Stomach (tissue), 9 donors: ENCODE results near the gene RASSF4. TPM values are rescaled to one million over a fixed set of nuclear protein-coding genes. Genes with fewer than 3 reads are reported as not detected.

Source experiments
- DNase-seq, 2 donors: peaks; one replicate each; pipeline versions ENCODE4 v3.0.0 to v3.0.0-alpha.2; 2013 to 2019
- H3K27ac ChIP-seq, 5 donors: fragments of 200-600 bp in 4 of 5; sonication (generic) in 4 of 5; one replicate each; pipeline ENCODE4 v1.5.1; 2013 to 2019; ENCODE audit warnings: mild to moderate bottlenecking in 1 of 5, moderate library complexity in 1 of 5
- H3K27me3 ChIP-seq, 3 donors: fragments of 200-600 bp; sonication (generic); one replicate each; pipeline ENCODE4 v1.5.1; 2017 to 2019; ENCODE audit warnings: mixed run types in 1 of 3
- H3K36me3 ChIP-seq, 4 donors: fragments of 200-600 bp; sonication (generic); 1 replicate in 3 of 4; 2 replicates in 1 of 4; pipeline ENCODE4 v1.5.1; 2016 to 2019
- H3K4me1 ChIP-seq, 4 donors: fragments of 200-600 bp; sonication (generic); one replicate each; pipeline ENCODE4 v1.5.1; 2016 to 2019
- H3K4me3 ChIP-seq, 4 donors: fragments of 200-600 bp; sonication (generic) in 3 of 4; one replicate each; pipeline ENCODE4 v1.5.1; 2016 to 2019; ENCODE audit warnings: mild to moderate bottlenecking in 1 of 4
- H3K9me3 ChIP-seq, 4 donors: fragments of 200-600 bp; sonication (generic); one replicate each; pipeline ENCODE4 v1.5.1; 2016 to 2019
- EP300 ChIP-seq: sonication (generic); formaldehyde crosslinking; IDR thresholded peaks from one replicate; pipeline ENCODE4 v1.6.1; 2017; ENCODE audit warnings: antibody characterized with exemption
- POLR2A ChIP-seq, 4 donors: fragments of 450-650 bp; IDR thresholded peaks; one replicate each; pipeline ENCODE4 v1.6.1; 2016; ENCODE audit warnings: antibody characterized with exemption in 4 of 4, control low read depth in 2 of 4, mild to moderate bottlenecking in 1 of 4, moderate library complexity in 1 of 4
- POLR2AphosphoS5 ChIP-seq, 3 donors: sonication (generic); formaldehyde crosslinking; IDR thresholded peaks; one replicate each; pipeline ENCODE4 v1.6.1; 2016; ENCODE audit warnings: antibody characterized with exemption in 3 of 3
- WGBS, 5 donors: extraction: QIAGEN DNeasy Blood & Tissue Kit in 3 of 5; methylation state at CpG; one replicate each; pipeline versions ENCODE4 v1.1.5 to v1.1.7; 2013 to 2018; 5-methylcytosine and 5-hydroxymethylcytosine counted together
- intact Hi-C: fragments of 100-400 bp; cut with DNase I; formaldehyde crosslinking; loops from one replicate; pipeline ENCODE4 v1.15.1; 2023; ENCODE audit warnings: low total_unique reads
- polyA plus RNA-seq, 3 donors: library from polyadenylated mRNA; stranded (reverse); fragments of 200-250 nt; gene quantifications; one replicate each; pipeline ENCODE4 v1.2.3, GENCODE V29; 2013
- total RNA-seq, 5 donors: library from RNA; depleted of rRNA; stranded (reverse); fragments of >200 nt; gene quantifications; one replicate each; pipeline versions ENCODE4 v1.1.0 to v1.2.3, GENCODE V29; 2014 to 2016
- TF ChIP-seq, protein P1 (sequence below), 7 experiments: fragments of 450-650 bp in 4 of 7; fragments of 200-600 bp in 3 of 7; sonication (generic) in 3 of 7; IDR thresholded peaks; one replicate each; pipeline ENCODE4 v1.5.1; 2016 to 2019; ENCODE audit warnings: antibody characterized with exemption in 7 of 7, control low read depth in 2 of 7, mild to moderate bottlenecking in 1 of 7
- donor health status: healthy with polysubstance abuse.
- donor health status: Bipolar disorder and iron deficiency.
- donor health status: healthy.

Gene RASSF4
- total and polyA plus RNA-seq, 8 donors = 7.8 to 74.5 (median 14.6) TPM

DNA sequence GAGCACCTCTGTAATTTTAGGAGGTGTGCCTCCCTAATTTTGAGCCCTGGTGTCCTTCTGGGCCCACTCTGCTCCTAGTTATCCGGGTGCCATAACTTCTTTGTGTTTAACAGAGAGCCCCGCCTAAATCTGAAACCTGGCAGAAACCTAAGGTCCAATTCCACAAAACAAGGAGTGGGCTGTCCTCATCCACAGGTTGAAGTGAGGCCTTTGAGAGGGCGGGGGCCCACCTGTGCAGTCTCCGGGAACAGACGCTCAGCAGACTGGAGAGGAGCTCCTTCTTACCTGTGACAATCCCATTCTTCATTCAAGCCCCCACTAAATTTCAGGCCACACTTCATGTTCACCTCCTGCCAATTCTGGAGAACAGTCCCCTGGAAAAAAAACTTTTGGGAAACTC, 37.6 kb upstream of the RASSF4 start:
- intact Hi-C loops = no loop called here
- no peak overlapping the region for H3K27ac ChIP-seq
- 72 to 84% (median 78%) methylated on average over 5 of the region's 5 CpGs for WGBS, 5 donors
- no peaks in the 10 kb centered on the region for H3K27me3 ChIP-seq
- H3K9me3 ChIP-seq = no peaks in the 10 kb centered on the region
- no peak overlapping the region for H3K4me3 ChIP-seq
- H3K36me3 ChIP-seq = no peaks in the 10 kb centered on the region
- no peak for TF ChIP-seq EP300
- no peak for TF ChIP-seq POLR2AphosphoS5 (IDR thresholded peaks at IDR 0.05)
- no peak for TF ChIP-seq POLR2A (IDR thresholded peaks at IDR 0.05)
- TF ChIP-seq, protein P1, sequence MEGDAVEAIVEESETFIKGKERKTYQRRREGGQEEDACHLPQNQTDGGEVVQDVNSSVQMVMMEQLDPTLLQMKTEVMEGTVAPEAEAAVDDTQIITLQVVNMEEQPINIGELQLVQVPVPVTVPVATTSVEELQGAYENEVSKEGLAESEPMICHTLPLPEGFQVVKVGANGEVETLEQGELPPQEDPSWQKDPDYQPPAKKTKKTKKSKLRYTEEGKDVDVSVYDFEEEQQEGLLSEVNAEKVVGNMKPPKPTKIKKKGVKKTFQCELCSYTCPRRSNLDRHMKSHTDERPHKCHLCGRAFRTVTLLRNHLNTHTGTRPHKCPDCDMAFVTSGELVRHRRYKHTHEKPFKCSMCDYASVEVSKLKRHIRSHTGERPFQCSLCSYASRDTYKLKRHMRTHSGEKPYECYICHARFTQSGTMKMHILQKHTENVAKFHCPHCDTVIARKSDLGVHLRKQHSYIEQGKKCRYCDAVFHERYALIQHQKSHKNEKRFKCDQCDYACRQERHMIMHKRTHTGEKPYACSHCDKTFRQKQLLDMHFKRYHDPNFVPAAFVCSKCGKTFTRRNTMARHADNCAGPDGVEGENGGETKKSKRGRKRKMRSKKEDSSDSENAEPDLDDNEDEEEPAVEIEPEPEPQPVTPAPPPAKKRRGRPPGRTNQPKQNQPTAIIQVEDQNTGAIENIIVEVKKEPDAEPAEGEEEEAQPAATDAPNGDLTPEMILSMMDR (IDR thresholded peaks at IDR 0.05) = no peak
- no peak for DNase-seq
- no peaks in the 10 kb centered on the region for H3K4me1 ChIP-seq

DNA sequence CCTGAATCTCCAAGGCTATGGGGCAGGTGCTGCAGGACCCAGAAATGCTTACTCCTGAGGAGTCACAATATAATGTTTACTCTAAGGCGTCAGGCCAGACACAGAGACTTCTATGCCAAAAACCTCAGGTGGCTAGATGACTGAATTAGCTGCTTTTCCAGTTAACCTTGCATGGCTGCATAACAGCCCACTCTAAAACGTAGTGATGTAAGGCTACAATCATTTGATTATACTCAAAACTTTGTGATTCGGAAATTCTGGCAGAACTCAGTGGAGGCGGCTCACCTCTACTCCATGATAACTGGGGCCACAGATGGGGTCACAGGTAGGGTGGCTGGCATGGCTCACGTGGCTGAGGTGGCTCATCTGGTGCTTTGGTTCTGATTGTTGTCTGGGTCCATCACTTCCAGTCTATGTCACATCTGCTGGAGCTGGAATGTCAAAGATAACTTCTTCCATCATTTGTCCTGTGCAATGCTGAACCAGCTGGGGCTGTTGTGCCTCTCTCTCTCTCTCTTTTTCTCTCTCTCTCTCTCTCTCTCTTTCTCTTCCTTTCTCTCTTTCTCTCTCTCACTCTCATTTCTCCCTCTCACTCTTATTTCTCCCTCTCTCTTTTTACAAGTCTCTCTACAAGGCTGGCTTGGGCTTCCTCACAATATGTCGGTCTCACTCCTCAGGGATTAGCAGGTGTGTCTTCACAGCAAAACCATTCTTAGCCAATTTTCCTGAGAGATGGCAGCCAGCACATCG, 36.6 kb upstream of the RASSF4 start:
- H3K27me3 ChIP-seq = no peaks in the 10 kb centered on the region
- no peaks in the 10 kb centered on the region for H3K9me3 ChIP-seq
- H3K4me1 ChIP-seq = no peaks in the 10 kb centered on the region
- no peak for DNase-seq
- H3K4me3 ChIP-seq = no peak overlapping the region
- no peak overlapping the region for H3K27ac ChIP-seq
- intact Hi-C loops = no loop called here
- TF ChIP-seq EP300 = no peak
- no peak for TF ChIP-seq POLR2AphosphoS5 (IDR thresholded peaks at IDR 0.05)
- 67 to 81% (median 72%) methylated on average over 7 of the region's 7 CpGs for WGBS, 5 donors
- H3K36me3 ChIP-seq = no peaks in the 10 kb centered on the region

DNA sequence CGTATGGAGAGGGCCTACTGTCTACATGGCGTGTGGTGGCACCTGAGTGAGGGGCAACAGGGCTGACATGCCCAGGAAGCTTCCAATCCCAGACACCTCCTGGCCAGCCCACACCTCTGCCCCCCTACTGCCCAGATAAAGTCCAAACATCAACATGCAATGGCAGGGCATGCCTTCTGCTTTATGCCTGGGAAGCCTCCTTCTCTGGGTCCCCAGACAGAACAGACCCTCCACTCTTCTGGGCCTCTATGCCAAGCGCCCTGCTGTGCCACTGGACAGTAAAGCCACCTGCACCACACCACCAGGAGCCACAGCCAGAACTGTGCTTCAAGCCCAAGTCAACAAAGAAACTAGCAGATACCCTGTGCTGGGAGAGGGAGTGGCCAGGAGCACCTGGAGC, 36.0 kb upstream of the RASSF4 start:
- no peaks in the 10 kb centered on the region for H3K4me1 ChIP-seq
- intact Hi-C loops = no loop called here
- 87 to 95% (median 92%) methylated on average over 3 of the region's 3 CpGs for WGBS, 5 donors
- no peak overlapping the region for H3K4me3 ChIP-seq
- no peak overlapping the region for H3K27ac ChIP-seq
- no peaks in the 10 kb centered on the region for H3K36me3 ChIP-seq
- no peak for DNase-seq
- H3K9me3 ChIP-seq = no peaks in the 10 kb centered on the region
- TF ChIP-seq POLR2A (IDR thresholded peaks at IDR 0.05) (no peak), EP300 (no peak), POLR2AphosphoS5 (IDR thresholded peaks at IDR 0.05) (no peak)
- TF ChIP-seq, protein P1 (IDR thresholded peaks at IDR 0.05) = no peak
- H3K27me3 ChIP-seq = no peaks in the 10 kb centered on the region

DNA sequence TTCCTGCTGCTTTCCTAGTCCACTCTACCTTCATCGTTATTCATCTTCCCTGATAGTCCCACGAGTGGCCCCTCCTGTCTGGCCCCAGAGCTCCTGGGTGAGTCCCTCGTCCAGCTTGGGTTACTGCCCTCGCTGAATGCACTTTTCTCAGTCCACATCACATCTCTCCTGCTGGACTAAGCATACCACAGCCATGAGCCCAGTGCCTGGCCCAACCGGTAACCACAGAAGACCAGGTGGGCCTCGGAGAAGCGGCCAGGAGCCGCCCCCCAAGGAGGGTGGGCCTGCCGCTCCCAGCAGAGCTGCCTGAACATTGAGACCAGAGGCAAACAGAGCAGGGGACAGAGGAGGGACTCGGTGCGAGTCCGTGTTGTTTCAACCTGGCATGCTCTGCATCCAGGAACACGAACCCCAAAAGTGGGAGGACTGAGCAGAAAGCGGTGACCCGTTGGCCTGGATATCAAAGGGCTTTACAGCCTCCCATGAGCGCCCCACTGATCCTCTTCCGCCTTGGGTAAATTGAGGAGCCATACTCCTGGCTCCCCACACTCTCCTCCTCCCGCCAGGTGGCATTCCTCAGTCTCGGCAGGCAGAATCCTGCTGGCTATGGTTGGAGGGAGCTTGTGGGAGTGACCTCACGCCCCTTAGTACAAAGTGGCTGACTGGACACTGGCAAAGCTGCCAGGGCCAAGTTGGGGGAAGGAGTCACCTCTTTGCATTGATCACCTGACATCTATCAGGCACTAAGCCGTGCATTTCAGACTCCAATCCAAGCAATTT, 35.2 kb upstream of the RASSF4 start:
- 78 to 87% (median 84%) methylated on average over 17 to 21 of the region's 21 CpGs for WGBS, 5 donors
- intact Hi-C loops = no loop called here
- Histone ChIP-seq H3K4me3 (no peak overlapping the region), H3K27me3 (no peaks in the 10 kb centered on the region), H3K27ac (no peak overlapping the region), H3K36me3 (no peaks in the 10 kb centered on the region), H3K4me1 (no peaks in the 10 kb centered on the region), H3K9me3 (no peaks in the 10 kb centered on the region)
- no peak for DNase-seq
- TF ChIP-seq POLR2A (IDR thresholded peaks at IDR 0.05) (no peak), POLR2AphosphoS5 (IDR thresholded peaks at IDR 0.05) (no peak)
- TF ChIP-seq, protein P1 (IDR thresholded peaks at IDR 0.05) = no peak

DNA sequence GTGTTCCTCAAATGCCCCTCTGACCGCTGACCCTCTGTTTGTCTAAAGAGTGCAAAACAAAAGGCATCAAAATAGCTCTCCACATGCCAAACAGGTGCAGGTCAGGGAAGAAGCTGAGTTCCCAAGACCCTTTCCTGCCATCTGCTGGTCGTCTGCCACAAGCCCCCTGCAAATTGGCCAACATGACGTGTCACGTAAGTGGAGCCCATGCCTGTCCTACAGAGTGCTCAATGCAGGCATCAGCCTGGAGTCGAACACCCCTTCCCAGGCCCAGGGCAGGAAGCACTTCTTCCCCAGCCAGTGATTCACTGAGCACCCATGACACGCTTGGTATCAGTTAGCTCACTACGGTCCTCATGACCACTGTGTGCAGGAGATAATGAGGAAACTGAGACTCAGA, 34.4 kb upstream of the RASSF4 start:
- no peaks in the 10 kb centered on the region for H3K9me3 ChIP-seq
- DNase-seq = peak in 1 of 2 donors; percentile 75
- H3K4me3 ChIP-seq = no peak overlapping the region
- no peak for TF ChIP-seq POLR2A (IDR thresholded peaks at IDR 0.05)
- TF ChIP-seq, protein P1 (IDR thresholded peaks at IDR 0.05) = peak in 1 of 7 experiments; percentile 7
- H3K4me1 ChIP-seq = no peaks in the 10 kb centered on the region
- intact Hi-C loops = no loop called here
- no peaks in the 10 kb centered on the region for H3K36me3 ChIP-seq
- no peak overlapping the region for H3K27ac ChIP-seq
- WGBS, 5 donors = 61 to 70% (median 65%) methylated on average over 7 of the region's 7 CpGs
- no peaks in the 10 kb centered on the region for H3K27me3 ChIP-seq
